Frontal cortex (tissue), 4 donors: ENCODE results near the gene RNF213. TPM values are rescaled to one million over a fixed set of nuclear protein-coding genes. Genes with fewer than 3 reads are reported as not detected.
"Not testable (repeated sequence)": the region's sequence is repeated elsewhere in the genome, so short reads cannot be mapped to it uniquely, and the experiment has no call there.

Experiments
- DNase-seq, 2 donors: peaks; one replicate each; pipeline ENCODE4 v3.0.0; 2012; ENCODE audit warnings: low spot score in 2 of 2
- FAIRE-seq: peaks from 2 replicates; lab custom pipeline; 2012; peaks lifted over from hg19 to GRCh38; lab: Jason Lieb, UNC
- total RNA-seq: library from RNA; depleted of rRNA; stranded (reverse); fragments of >200 nt; gene quantifications from one replicate; pipeline ENCODE4 v1.2.3, GENCODE V29; 2014
- donor health status: control.
- donor health status: control.
- donor health status: control.

Gene RNF213
- total RNA-seq, 1 donor from 2014 or later: 12.2 TPM

- DNase-seq (no peak), FAIRE-seq (no peak)
These were observed 13.1 kb upstream of the RNF213 start for GRCh38 chr17:80247561-80247960.

DNA sequence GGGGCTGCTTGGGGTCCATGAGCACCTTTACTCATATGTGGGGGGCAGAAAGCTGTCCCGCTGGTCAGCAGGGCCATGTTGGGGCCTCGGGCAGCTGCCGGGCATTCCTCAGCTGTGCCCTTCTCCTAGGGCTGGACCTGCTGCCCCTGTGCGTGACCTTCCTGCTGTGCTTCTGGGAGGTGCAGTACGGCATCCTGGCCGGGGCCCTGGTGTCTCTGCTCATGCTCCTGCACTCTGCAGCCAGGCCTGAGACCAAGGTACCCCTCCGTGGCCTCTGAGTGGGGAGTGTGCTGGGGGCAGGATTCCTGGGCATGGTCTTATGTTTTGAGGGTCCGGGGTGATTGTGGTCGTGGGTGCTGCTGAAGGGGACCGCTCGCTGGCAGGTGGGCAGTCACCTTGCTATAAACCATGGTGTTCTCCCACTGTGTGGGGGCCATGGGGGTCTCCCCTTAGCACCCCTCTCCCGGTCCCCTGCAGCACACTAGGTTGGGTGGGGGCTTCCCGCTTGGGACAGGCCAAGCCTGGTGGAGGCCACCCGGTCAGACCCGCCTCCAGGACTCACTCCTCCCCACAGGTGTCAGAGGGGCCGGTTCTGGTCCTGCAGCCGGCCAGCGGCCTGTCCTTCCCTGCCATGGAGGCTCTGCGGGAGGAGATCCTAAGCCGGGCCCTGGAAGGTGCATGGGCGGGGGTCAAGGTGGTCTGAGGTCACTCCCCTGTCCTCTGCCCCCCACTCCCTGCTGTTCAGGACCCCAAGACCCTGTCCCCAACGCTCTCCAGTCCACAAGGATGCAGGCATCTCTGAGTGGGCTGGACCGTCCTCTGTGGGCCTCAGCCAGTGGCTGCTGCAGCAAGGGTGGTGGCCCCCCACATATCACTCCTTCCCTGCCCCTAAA, 12.4 kb upstream of the RNF213 start:
- DNase-seq (no peak), FAIRE-seq (no peak)

GRCh38 chr17:80248894-80249710, 11.6 kb upstream of the RNF213 start:
- DNase-seq (no peak), FAIRE-seq (no peak)

DNA sequence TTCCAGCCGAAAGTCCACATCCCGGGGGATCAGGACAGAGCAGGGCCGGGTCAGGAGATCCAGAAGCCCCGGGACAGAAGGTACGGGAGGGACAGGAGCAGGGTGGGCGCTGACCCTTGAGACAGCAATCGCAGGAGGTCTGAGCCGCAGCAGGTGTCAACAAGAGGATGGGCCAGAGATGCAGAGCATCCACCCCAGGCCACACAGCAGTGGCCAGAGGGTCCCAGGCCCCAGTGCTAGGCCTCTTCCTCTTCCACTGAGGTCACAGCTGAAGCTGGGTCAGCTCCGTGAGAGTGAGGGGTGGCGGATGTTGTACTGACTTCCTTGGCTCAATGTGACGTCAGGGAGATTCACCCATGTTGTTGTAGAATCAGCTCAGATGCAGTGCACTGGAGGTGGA, 8.7 kb upstream of the RNF213 start:
- DNase-seq (no peak), FAIRE-seq (no peak)

- FAIRE-seq (no peak), DNase-seq (peak in 1 of 2 donors; percentile 50)
These were observed 7.8 kb upstream of the RNF213 start for GRCh38 chr17:80252871-80253270.

GRCh38 chr17:80253631-80254395, 6.8 kb upstream of the RNF213 start:
- no peak for DNase-seq
- no peak for FAIRE-seq

DNA sequence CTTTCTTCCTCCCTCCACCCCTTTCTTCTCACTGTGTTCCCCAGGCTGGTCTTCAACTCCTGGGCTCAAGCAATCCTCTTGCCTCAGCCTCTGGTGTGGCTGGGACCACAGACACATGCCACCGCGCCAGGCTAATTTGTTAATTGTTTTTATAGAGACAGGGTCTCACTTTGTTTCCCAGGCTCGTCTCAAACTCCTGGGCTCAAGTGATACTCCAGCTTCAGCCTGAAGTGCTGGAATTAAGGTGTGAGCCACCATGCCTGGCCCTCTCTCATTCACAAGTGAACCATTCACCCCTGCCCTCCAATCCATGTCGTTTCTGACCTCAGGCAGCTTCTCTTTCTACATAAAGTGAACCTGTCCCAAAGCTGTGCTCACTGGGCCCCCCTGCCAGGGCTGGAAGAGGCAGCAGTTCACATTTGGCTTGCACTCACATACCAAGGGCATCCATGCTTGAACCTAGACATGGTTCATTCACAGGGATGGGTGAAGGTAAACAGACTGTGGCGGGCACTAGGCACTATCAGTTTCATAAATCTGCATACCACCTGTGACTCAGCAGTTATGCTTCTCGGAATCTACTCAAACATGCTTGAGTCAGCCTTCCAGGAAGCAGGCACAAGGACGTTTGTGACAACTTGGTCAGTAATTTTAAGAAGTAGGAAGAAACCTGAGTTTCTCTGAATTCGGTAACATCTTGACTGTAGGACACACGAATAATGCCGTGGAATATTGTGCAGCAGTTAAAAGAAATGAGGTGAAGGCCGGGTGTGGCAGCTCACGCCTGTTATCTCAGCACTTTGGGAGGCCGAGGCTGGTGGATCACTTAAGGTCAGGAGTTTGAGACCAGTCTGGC, 6.0 kb upstream of the RNF213 start:
- FAIRE-seq: no peak
- DNase-seq: no peak

GRCh38 chr17:80256034-80256350, 4.7 kb upstream of the RNF213 start:
- no peak for DNase-seq
- FAIRE-seq: no peak

- DNase-seq (no peak), FAIRE-seq (no peak)
These were observed 2.9 kb upstream of the RNF213 start for GRCh38 chr17:80257716-80258213.

- FAIRE-seq, DNase-seq: not testable (repeated sequence)
These were observed 2.4 kb upstream of the RNF213 start for GRCh38 chr17:80258296-80258695.

GRCh38 chr17:80259457-80260068, 1.1 kb upstream of the RNF213 start:
- DNase-seq: no peak
- FAIRE-seq: no peak

GRCh38 chr17:80260069-80260535, 550 bp upstream of the RNF213 start:
- no peak for FAIRE-seq
- peak; percentile 94 to 97 for DNase-seq

DNA sequence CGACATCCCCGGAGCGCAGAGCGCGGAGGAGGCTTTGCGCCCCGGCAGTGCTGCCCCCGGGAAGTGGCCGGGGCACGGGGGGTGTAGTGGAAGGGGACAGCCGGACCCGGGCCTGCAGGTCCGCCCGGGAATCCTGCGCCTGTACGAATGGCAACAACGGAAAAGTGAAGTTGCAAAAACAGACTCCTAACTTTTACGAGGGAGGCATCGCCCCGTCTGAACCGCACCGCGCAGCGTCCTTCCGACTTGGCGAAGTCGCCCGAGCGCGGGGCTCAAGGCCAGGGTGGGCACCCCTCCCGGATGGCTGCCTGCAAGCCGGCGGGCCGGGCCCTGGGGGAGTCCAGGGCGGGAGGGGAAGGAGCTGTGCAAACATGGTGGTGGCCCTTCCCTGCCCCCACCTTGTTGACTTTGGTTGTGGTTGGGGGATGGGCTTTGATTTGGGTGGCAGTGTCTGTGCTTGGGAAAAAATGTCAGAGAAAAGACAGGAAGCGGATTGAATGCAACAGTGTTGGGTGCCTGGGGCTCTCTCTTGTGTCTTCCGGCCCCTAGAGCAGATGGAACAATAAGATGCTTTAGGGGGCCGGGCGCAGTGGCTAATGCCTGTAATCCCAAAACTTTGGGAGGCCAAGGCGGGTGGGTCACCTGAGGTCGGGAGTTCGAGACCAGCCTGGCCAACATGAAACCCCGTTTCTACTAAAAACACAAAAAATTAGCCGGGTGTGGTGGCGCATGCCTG, 675 bp downstream of the RNF213 start:
- DNase-seq: peak in 1 of 2 donors; percentile 66
- FAIRE-seq: no peak

DNA sequence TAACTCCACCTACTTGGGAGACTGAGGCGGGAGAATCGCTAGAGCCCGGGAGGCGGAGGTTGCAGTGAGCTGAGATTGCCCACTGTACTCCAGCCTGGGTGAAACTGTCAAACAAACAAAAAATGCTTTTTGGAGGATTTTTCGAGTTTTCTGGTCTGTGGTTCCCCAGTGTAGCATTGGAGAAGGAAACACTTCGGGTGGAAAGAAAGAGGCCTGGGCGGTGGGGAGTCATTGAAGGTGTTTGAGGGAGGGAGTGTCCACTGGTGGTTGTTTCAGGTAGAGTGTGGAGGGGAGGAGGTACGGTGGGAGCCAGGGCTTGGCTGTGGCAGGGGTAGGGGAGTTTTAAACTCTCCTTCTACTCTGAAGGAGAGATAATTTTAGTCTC, 1.2 kb downstream of the RNF213 start:
- DNase-seq: no peak
- FAIRE-seq: no peak

DNA sequence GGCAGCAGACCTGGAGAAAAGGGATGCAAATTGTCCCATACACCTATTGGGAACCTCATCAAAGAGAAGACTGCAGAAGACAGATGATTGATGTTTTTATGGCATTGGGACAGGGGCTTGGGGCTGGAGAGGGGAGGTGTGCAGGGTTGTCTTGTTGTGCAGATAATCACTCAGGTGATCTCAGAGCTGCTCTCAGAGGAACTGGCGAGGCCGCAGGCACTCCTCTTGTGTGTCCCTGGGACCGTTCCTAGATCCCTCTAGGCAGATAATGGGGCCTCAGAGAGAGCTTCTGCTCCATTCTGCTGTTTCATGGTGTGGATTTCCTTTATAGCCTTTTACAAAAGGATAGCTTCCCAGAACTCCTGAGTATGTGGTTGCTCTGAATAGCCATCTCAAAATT, 1.6 kb downstream of the RNF213 start:
- DNase-seq (no peak), FAIRE-seq (no peak)

- no peak for FAIRE-seq
- no peak for DNase-seq
These were observed 2.2 kb downstream of the RNF213 start for GRCh38 chr17:80262775-80263244.

GRCh38 chr17:80263253-80264204, 2.9 kb downstream of the RNF213 start:
- FAIRE-seq: no peak

More at GRCh38 chr17:80263253-80264204, 2.9 kb downstream of the RNF213 start:
- DNase-seq: peak in 1 of 2 donors; percentile 47
